Fibroblast of the conjunctiva (primary cell): ENCODE measurements around the gene ASB10.

Experiments
- DNase-seq: peaks from one replicate; pipeline ENCODE4 v3.0.0-alpha.2; 2010; ENCODE audit warnings: low read depth

The ASB10 gene

DNA sequence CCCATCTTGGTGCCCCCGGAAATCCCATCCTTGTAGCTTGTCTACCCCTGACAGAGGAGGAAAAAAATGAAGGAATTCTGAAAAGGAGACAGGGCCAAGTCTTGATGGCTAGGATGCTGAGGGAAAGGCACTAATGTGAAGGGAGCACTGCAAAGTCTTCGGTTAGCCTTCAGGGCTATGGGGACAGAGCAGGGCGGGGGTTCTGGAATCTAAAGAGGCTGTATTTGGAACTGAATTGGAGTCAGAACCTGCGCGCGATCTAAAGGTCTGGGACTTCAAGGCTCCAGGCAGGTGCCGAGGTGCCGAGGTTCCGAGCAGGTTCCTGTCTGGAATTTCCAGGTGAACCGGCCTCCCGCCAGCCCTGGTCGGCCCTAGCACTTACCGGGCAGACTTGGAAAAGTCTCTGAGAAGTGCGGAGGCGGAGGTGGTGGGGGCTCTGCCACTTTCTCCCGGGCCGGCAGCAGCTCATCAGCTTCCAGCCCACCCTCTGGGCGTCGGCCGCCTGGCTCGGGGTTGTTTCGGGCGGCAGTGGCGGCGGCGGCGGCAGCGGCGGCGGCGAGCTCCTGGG lies 20.3 kb downstream of the ASB10 start:
- DNase-seq = no peak

DNA sequence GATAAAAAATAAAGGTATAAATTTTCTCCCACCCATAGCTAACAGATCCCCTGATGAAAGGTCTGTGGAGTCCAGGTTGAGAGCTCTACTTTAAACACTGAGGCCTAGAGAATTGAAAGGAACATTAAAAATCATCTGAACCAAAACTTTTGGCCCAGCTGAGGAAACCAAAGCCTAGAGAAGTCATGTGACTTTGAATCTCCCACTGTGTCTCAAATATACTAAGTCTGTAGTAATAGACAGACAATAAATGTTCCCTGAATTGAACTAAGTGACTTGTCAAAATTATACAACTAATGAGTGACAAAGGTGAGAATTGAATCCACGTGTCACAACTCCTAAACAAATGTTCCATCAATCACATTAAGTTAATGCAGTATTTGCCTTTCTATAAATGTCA lies 25.3 kb downstream of the ASB10 start:
- no peak for DNase-seq

DNA sequence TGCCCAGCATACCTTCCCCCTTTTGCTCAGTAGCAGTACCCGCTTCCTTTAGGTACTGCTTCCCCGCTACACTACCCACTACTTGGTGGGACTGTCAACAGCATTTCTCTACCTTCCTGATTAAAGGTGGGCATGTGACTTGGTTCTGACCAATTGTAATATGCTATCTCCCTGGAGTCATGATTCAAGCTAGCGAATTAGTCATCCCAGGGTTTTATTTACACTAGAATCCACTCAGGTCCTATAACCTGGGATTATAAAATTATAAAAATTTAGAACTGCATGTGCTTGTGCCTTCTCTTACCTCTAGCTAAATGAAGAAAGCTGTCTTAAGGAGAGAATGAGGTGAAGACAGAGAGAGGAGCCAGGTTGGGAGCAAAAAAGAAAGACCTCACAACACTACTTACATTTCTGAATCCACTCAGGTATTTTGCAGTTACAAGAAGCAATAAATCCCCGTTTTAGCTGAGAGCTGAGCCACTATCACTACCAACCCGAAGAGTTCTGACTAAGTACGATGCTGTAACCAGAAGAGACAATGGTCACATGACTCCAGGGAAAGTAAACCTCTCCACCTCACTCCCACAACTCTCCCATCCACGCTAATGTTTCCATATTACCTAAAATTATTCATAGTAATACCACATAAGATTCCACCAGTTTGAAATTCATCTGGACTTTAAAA lies 29.3 kb downstream of the ASB10 start:
- DNase-seq = no peak

DNA sequence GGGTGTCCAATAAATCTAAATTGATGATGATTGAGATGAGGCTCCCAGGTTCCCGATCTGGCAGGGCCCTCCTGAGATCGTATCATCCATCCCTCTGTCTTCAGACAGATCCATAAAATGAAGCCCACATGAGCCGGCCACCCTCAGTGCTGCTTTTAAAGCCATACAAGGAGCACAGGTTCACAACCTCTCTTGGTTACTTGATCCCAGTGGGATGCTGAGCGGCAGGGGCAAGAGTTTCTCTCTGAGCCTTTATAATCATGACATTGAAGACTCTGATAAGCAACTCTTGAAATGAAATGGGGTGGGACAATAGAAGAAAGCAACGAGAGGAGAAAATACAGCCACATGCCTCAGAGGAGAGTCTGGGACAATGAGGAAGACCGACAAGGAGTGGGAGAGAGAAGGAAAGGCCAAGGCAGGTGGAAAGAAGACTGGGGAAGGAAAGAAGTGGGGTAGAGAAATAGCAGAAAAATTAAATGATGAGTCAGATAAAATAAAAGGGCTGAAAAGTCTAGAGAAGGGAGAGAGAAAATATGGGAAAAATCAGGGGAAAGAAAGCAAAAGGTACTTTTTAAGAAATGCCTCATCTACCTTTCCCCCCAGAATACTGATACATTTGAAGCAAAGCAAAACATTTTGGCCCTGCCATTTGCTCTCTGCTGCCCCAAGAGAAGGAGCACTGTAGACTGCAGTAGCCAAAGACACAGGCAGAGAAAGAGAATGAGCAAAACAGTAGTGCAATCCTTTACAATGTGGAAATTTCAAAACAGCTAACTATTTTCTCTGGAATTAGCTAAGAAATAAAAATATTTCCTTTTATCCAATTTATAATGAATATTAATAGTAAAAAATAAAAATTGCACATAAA lies 34.2 kb downstream of the ASB10 start:
- DNase-seq = no peak

DNA sequence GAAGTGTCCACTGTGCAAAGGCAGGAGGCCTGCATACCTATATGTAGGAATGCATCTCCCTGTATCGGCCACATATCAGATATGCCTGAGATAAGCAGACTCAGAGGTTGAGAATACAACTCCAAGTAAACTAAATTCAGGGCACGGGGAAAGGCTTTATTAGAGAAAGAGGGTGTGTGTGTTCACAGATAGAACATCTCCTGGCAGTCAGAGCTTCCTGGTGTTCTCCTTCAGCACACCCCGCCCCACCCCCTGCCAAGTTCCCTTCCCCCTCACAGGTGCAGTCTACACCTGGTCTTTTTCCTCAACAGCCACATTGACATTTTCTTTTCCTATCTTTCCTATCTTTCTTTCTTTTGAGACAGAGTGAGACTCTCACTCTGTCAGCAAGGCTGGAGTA lies 36.7 kb downstream of the ASB10 start:
- DNase-seq = no peak

DNA sequence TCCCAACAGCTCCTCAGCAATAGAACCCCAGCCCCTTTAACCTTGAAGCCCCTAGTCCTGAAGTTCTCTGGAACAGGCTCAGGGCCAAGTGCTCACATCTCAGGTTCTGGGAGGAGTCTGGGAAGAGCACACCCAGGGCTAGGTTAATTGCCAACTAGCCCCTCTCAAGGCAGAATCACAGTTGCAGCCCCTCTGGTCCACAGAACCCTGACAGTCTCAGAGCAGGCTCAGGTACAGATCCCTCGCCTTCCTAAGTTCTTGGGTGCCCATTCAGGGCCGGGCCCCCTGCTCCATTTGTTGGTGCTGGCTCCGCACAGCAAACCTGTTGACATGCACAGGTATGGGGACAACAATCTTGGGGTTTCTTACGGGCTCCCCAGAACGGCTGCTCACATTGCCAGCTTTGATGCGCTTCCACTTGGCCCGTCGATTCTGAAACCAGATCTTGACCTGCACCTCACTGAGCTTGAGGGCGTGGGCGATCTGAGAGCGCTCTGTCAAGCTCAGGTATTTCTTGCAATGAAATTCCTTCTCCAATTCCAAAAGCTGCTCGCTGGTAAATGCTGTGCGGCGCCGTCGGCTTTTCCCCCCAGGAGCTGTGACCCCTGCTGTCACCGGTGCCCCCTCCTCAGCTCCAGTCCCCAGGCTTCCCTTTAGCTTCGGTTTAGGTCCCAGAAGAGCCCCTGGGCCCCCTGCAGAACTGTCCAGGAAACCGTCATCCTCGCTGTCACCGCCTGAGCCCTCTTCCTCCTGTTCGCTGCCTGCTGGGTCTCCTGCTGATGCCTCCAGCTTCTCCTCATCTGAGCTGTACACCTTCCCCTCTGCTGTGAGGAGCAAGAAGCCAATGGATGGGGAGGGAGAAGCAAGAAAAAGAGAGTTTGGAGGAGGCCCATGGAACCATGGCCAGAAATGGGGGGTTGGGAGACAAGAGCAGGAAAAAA lies 38.5 kb downstream of the ASB10 start:
- DNase-seq = no peak

DNA sequence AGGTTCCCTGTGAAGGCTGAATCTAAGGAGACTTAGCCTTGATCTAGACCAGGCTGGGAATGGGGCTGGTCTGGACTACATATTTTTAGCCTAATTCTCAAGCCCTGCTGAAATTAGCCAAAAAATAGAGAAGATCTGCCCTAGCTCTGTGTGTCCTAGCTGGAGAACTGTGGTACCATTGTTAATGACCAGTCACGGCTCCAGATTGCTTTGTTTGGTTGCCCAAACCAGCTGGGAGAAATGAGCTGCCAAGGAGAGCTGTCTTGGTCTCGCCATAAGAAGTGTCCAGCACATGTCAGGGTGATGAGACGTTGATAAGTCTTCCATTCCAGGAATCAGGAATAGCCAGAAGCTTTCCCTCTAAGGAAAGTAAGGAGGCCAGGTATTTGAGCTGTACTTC lies 40.3 kb downstream of the ASB10 start:
- DNase-seq = no peak

DNA sequence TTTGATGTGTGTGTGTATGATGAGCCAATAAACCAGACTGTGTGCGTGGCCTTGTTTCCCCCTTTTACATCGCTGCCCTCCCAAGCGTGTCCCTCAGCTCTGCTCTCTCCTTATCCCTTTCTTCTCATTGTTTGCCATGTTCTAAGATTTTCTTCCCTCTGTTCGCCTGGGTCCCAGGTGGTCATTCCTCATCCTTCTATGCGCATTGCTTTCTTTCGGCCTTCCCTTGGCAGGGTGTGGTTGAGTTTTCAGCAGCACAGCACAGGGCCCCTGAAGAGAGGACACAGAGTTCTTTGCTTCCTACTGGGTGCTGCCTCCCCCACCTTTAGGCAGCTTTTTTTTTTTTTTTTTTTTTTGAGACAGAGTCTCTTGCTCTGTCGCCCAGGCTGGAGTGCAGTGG lies 42.7 kb downstream of the ASB10 start:
- no peak for DNase-seq

DNA sequence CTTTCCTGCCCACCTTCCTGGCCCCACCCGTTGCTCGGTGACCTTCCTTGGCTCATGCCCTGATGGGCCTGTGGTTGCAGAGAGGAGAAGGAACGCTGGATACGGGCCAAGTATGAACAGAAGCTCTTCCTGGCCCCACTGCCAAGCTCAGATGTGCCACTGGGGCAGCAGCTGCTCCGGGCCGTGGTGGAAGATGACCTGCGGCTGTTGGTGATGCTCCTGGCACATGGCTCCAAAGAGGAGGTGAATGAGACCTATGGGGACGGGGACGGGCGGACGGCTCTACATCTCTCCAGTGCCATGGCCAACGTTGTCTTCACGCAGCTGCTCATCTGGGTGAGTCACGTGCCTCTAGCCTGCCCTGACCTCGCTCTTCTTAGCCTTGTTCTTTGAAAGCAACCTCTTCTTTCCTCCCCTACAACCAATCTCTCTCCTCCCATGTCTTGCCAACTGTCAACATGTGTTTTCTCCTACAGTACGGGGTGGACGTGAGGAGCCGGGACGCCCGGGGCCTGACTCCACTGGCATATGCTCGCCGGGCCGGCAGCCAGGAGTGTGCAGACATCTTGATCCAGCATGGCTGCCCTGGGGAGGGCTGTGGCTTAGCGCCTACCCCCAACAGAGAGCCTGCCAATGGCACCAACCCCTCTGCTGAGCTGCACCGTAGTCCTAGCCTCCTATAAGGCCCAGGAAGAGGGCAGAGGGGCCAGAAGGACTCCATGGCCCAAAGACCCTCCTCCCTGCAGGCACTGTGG lies 43.6 kb downstream of the ASB10 start:
- DNase-seq = no peak

DNA sequence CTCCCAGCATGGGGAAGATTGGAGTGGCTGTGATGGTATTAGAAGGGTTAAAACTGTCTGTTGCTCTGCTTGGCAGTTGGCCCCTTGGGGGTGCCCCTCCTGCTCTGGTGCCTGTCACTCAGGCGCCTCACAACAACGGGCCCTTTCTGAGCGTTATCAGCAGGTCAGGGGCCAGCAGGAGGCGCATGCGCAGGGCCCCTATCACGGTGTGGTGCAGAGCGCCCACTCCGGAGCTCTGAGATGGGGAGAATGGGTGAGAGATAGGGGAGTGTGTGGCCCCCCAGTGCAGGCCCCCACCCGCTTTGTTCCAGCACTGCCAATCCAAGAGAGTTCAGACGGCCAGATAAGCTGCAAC lies 44.4 kb downstream of the ASB10 start:
- DNase-seq = no peak

DNA sequence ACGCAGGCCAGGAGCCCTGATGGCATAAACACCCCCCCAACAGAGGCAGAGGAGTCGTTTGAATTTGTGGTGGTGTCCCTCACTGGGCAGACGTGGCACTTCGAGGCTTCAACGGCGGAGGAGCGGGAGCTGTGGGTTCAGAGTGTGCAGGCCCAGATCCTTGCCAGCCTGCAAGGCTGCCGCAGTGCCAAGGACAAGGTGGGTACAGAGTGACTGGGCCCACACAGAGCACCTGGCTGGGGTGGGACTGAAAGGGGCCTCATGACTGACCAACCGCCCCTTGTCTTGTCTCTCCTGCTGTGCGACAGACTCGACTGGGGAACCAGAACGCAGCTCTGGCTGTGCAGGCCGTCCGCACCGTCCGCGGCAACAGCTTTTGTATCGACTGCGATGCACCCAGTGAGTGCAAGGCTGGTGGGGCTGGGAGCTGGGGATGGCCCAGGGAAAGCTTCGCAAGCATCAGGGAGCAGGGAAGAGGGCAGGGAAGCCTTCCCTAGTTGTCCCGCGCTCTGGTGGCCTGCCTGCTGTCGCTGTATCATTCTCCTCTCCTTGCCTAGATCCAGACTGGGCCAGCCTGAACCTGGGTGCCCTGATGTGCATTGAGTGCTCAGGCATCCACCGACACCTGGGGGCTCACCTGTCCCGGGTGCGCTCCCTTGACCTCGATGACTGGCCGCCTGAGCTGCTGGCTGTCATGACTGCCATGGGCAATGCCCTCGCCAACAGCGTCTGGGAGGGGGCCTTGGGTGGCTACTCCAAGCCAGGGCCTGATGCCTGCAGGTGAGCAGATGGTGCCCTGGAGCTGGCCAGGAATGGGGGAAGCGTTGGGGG lies 45.0 kb downstream of the ASB10 start:
- DNase-seq = no peak

DNA sequence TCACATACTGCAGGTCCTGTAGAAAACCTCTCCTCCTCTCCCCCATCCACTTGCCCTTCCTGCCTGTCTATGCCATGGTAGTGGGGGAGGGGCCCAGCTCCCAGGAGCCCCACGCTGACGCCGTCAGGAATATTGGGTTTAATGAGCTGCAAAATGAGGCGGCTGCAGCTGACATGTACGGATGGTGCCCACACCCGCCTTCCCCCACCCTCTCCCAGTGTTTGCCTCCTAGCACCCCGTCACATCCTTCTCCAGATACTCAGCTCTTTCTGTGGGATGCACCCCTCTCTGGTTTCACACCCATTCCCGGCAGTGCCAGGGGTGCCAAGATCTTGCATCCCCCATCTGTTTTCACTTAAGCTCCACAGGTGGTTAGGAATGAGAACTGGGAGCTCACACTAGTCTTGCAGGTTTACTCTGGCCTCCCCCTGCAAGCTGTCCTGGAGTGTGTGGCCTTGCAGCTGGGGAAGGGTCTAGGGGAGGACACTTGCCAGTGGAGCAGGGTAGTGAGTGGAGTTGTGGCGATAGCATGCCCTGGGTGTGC lies 45.7 kb downstream of the ASB10 start:
- no peak for DNase-seq

DNA sequence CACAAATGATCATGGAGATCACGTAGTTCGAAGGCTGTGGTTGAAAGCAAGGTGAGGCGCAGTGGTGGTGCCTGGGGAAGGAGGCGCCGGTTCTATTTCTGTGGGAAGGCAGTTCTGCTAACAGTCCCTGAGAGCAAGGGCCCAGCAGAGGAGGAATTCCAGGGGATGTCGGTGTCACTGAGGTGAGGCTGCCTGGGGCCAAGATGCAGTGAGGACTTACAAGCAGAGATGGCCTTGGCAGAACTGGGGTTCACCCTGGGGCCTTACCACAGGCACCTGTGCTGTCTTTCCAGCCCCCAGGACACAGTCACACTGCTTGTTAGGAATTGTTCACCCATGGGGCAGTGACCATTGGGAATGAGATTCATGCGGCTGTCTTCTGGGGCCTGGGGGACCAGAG lies 46.2 kb downstream of the ASB10 start:
- DNase-seq = no peak

DNA sequence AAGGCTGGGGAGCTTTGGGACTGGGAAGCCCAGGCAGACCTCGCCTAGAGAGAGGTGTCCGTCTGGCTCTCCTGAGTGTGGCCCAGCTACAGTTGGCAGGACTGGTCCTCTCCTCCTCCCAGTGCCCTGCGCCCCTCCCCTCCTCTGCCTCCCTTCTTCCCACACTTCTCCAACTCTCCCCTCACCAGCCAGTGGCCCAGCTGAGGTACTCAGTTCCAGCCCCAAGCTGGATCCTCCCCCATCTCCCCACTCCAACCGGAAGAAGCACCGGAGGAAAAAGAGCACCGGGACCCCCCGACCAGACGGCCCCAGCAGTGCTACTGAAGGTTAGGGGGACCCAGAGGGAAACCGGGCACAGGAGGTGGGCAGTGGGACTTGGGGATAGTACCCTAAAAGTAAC lies 47.3 kb downstream of the ASB10 start:
- DNase-seq = no peak

DNA sequence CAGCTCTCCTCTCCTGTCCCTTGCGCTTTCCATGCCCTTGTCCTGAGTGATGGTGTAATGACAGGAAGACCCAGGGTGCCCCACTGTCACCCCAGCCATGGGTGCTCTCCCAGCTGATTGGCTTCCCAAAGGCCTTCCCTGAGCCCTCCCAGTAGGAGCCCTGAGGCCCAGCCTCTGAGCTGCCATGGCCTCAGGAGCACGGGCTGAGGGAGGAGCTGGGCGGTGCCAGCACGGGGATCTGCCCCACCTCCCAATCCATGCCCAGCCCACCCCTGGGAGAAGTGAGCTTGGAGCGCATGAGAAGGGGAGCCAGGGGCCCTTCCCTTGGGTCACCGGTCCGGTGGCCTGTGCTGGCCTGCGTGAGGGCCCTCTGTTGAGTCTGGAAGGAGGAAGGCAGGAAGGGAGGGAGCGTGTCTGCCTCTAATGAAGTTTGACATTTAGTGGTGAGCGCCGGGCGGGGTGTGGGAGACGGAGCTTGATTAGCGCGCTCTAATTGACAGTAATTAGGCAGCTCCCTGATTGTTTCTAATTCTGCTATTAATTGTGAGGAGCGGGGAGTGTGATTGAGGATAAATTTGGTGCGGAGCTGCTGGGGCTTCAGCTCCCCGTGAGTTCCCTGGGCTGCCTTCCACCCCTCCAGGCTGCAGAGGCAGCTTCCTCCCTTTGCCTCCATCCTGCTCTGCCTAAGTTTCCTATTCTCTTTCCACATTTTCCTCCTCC lies 47.8 kb downstream of the ASB10 start:
- DNase-seq = no peak

DNA sequence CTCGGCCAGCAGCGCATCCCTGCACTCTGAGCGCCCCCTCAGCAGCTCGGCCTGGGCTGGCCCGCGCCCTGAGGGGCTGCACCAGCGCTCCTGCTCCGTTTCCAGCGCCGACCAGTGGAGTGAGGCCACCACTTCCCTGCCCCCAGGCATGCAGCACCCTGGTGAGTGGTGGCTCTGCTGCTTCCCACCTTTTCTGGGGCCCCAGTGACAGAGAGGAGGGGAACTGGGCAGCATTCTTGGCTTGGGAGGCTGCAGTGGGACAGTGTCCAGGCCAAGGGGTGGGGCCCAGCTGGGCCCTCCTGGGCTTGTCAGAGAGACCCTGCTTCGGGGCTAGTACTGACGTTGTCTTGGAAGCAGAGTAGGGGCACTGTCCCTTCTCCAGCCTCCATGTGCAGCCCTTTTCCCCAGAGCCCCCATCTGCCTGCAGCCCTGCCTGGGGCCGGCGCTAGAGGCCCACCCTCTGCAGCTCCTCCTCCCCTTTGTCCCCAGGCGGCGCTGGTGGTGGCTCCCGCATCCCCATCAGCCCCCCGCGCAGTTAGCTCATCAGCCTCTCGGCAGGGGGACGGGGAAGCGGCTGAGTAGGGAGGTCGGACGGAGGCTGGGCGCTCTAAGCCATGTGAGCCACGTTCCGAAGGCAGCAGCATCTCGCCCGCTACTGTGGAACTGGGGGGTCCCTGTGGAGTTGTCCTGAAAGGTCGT lies 48.7 kb downstream of the ASB10 start:
- no peak for DNase-seq

DNA sequence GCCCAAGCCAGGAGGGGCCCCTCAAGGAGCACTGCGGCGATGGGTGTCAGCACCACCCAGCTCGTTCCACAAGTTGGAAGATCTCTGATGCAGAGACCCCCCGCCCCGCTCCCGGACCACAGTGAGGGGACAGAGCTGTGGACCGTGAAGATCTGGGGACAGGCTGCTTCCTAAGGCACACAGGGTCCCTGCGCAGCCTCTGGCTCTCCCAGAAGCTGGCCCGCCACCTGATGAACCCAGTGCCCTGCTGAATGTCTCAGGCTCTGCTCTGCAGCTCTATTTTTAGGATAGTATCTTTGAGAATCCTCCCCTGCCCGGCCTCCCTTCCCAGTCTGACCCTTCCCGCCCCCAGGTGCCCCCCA lies 49.3 kb downstream of the ASB10 start:
- DNase-seq = no peak

DNA sequence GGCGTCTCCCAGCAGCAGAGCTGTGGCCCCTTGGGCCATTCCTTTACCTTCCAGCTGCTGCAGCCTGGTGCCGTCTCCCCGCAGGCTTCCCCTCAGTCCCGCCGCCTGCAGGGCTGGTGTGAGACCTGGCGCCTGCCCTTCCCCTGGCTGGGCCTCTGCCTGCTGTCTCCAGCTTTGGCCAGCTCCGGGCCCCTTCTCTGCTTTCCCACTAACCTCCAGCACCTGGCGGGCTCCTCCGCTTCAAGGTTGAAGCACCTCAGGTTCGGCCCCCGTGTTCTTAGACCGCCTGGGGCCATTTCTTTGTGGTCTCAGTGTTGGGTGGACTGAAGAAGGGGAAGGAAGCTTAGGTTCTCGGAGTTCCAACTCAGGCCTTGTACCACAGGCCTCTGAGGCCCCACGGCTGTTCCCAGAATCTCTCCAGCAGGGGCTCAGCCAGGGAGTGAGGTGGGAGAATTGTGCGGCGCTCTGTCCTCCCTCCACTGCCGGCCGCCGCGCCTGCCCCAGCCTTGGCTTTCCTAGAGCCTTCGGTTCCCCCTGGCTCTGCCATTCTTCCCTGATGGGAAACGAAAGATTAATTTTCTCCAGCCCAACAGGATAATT lies 49.9 kb downstream of the ASB10 start:
- DNase-seq = no peak
